ENCODE data around the gene KIAA0825.

Gene KIAA0825

DNA sequence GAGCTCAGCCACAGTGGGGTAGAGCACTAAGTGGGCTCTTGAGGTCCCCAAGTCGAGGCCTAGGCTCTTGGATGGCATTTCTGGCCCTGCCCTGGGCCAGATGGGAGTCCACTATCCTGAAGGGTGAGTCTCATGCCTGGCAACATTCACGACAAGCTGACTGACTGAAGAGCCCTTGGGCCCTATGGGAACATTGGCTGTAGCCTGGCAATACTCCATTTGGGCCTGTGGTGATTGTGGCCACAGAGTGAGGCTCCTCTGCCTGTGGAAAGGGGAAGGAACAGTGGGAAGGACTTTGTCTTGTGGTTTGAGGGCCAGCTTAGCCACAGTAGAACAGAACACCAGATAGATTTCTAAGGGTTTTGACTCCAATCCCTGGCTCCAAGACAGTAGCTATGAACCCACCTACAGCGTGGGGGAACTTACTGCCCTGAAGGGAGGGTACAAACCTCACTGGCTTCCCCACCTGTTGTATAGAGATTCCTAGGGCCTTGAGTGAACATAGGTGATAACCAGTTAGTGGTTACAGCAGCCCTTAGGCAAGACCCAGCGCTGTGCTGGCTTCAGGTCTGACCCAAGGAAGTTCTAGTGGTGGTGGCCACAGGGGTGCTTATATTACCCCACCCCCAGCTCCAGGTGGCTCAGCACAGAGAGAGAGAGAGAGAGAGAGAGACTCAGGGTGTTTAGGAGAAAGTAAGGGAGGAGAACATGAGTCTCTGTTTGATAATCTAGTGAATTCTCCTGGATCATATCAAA lies 72.4 kb downstream of the KIAA0825 start:
- TF ChIP-seq, protein P1, sequence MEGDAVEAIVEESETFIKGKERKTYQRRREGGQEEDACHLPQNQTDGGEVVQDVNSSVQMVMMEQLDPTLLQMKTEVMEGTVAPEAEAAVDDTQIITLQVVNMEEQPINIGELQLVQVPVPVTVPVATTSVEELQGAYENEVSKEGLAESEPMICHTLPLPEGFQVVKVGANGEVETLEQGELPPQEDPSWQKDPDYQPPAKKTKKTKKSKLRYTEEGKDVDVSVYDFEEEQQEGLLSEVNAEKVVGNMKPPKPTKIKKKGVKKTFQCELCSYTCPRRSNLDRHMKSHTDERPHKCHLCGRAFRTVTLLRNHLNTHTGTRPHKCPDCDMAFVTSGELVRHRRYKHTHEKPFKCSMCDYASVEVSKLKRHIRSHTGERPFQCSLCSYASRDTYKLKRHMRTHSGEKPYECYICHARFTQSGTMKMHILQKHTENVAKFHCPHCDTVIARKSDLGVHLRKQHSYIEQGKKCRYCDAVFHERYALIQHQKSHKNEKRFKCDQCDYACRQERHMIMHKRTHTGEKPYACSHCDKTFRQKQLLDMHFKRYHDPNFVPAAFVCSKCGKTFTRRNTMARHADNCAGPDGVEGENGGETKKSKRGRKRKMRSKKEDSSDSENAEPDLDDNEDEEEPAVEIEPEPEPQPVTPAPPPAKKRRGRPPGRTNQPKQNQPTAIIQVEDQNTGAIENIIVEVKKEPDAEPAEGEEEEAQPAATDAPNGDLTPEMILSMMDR (IDR thresholded peaks at IDR 0.05; ENCODE audit: insufficient read depth, low read length, poor library complexity, severe bottlenecking): no peak
- Histone ChIP-seq H3K4me3 (replicated peaks; ENCODE audit: low read depth, low read length) (no peak overlapping the region), H3K36me3 (ENCODE audit: control insufficient read depth, insufficient read depth, low read length) (no peaks in the 10 kb centered on the region), H3K27me3 (replicated peaks; ENCODE audit: control insufficient read depth, insufficient read depth, low read length) (no peaks in the 10 kb centered on the region)
- no peak for DNase-seq (ENCODE audit: extremely low read depth, insufficient read length)

DNA sequence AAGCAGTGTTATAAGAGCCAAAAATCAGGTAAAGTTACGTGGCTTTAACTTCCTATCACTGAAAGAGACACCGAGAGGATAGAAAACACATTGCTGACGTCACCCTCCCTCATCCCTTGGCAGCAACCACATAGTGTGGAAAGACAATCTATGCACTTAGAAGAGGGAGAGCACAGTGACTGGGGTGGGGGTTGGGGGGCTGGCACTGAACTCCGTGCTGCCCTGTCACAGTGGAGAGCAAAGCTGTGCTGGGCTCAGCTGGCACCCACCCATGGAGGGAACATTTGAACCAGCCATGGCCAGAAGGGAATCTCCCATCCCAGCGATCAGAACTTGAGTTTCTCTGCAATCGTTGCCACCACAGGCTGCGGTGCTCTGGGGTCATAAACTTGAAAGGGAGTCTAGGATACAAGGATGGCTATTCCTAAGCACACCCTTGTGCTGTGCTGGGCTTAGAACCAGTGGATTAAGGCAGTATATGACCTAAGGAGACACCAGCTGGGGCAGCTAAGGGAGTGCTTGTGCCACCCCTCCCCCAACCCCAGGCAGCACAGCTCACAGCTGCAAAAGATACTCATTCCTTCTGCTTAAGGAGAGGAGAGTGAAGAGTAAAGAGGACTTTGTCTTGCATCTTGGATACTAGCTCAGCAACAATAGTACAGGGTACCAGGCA lies 73.4 kb downstream of the KIAA0825 start:
- DNase-seq (ENCODE audit: extremely low read depth, insufficient read length): no peak
- H3K27me3 ChIP-seq (replicated peaks; ENCODE audit: control insufficient read depth, insufficient read depth, low read length): no peaks in the 10 kb centered on the region
- H3K4me3 ChIP-seq (replicated peaks; ENCODE audit: low read depth, low read length): no peak overlapping the region
- no peaks in the 10 kb centered on the region for H3K36me3 ChIP-seq (ENCODE audit: control insufficient read depth, insufficient read depth, low read length)
- TF ChIP-seq, protein P1 (IDR thresholded peaks at IDR 0.05; ENCODE audit: insufficient read depth, low read length, poor library complexity, severe bottlenecking): no peak

DNA sequence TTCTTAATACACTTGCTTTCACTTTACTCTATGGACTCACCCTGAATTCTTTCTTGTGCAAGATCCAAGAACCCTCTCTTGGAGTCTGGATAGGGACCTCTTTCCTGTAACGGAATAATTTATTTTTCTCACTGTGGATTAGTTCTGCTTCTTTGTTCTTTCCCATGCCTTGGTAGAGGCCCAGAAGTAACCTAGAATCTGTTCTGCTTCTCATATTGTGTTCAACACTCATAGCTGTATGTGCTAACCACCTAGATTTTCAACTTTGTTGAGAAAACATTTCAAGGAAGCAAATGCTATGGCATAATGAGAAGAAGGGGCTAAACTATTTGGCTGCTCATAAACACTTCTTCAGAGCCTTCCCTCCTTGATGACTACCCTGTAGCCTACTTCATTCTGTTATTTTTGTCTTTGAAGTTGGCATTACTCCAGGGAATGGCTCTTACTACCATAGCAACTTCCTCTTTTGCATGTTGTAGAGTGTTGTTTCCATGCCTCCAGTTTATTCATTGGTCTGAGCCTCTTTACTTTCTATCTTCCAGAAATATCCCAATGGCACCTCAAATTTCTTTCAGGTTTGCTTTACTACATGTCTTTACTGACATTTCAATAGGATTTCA lies 74.3 kb downstream of the KIAA0825 start:
- Histone ChIP-seq H3K4me3 (replicated peaks; ENCODE audit: low read depth, low read length) (no peak overlapping the region), H3K36me3 (ENCODE audit: control insufficient read depth, insufficient read depth, low read length) (no peaks in the 10 kb centered on the region), H3K27me3 (replicated peaks; ENCODE audit: control insufficient read depth, insufficient read depth, low read length) (no peaks in the 10 kb centered on the region)
- TF ChIP-seq, protein P1 (IDR thresholded peaks at IDR 0.05; ENCODE audit: insufficient read depth, low read length, poor library complexity, severe bottlenecking): no peak
- DNase-seq (ENCODE audit: extremely low read depth, insufficient read length): no peak

DNA sequence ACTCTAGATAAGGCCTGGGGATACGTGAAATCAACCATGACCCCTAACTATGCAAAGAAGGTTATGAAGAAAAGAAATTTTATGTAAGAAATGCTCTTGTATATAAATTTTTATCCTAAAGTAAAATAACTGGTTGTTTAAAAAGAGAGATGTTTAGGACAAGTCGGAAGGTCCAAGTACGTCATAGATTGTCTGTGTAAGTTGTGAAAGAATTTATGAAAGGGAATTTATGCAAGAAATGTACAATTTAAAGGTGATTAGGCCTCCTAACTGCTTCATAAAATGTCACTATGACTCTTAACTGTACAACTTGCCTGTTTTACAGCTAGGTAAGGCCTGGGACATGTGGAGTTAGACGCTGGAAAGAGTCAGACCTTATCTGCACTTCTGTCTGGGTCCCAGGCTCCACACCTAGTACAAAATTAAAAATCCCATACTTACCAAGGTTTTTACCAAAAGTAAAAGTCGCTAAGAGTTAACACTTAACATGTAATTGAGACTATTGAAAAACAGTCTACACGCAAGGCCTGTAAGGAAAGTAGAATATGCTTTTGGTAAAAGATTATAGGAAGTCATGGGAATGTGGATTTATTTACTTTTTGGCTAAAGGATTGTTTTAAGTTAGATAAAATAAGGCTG lies 77.4 kb downstream of the KIAA0825 start:
- Histone ChIP-seq H3K27me3 (replicated peaks; ENCODE audit: control insufficient read depth, insufficient read depth, low read length) (no peaks in the 10 kb centered on the region), H3K36me3 (ENCODE audit: control insufficient read depth, insufficient read depth, low read length) (no peaks in the 10 kb centered on the region), H3K4me3 (replicated peaks; ENCODE audit: low read depth, low read length) (no peak overlapping the region)
- TF ChIP-seq, protein P1 (IDR thresholded peaks at IDR 0.05; ENCODE audit: insufficient read depth, low read length, poor library complexity, severe bottlenecking): no peak
- no peak for DNase-seq (ENCODE audit: extremely low read depth, insufficient read length)

DNA sequence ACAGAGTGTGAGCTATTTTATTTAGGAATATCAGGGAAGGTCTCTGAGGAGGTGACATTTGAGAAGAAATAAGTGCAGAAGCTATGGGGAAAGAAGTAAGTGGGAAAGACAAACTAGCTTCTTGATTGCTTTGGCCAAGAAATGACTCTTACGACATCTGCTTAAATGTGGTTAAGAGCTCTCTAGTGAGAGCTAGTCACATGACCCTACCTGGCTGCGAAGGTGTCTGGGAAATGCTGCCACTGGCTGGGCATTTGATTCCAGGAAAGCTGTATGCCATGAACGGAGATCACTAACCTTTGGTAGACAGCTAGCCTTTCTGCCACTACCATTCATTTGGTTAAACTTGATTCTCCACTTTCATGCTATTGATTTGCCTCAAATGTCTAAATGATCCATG lies 80.1 kb downstream of the KIAA0825 start:
- Histone ChIP-seq H3K27me3 (replicated peaks; ENCODE audit: control insufficient read depth, insufficient read depth, low read length) (no peaks in the 10 kb centered on the region), H3K36me3 (ENCODE audit: control insufficient read depth, insufficient read depth, low read length) (no peaks in the 10 kb centered on the region)

More for the DNA sequence above, 80.1 kb downstream of the KIAA0825 start:
- TF ChIP-seq, protein P1 (IDR thresholded peaks at IDR 0.05; ENCODE audit: insufficient read depth, low read length, poor library complexity, severe bottlenecking): no peak
- H3K4me3 ChIP-seq (replicated peaks; ENCODE audit: low read depth, low read length): no peak overlapping the region
- DNase-seq (ENCODE audit: extremely low read depth, insufficient read length): no peak

Measured in GM06990 (cell line).